OCI-LY3 (cell line): ENCODE results near the gene FAIM.

Experiments
- H2AFZ ChIP-seq: fragments of 200-600, 300-600 bp; shearing (Covaris generic); 2 replicates; pipeline ENCODE4 v1.6.0; 2014; ENCODE audit warnings: antibody characterized with exemption, low read depth, low read length
- H3K27ac ChIP-seq: fragments of 200-600, 300-600 bp; sonication (generic); 2 replicates; pipeline ENCODE4 v1.5.1; 2014; ENCODE audit warnings: mild to moderate bottlenecking, low read length, moderate library complexity, mixed read lengths
- H3K27me3 ChIP-seq: fragments of 200-600, 300-600 bp; sonication (generic); 2 replicates; pipeline ENCODE4 v1.6.1; 2014; ENCODE audit warnings: low read depth, low read length, mixed read lengths
- H3K36me3 ChIP-seq: fragments of 200-600, 300-600 bp; sonication (generic); replicated peaks from 2 replicates; pipeline ENCODE3; 2014; ENCODE audit warnings: low read depth, low read length, mixed read lengths
- H3K4me1 ChIP-seq: fragments of 300-600, 200-600 bp; sonication (generic); 2 replicates; pipeline ENCODE4 v1.6.1; 2014; ENCODE audit warnings: low read length, mixed read lengths
- H3K4me2 ChIP-seq: fragments of 200-600, 300-600 bp; sonication (generic); 2 replicates; pipeline ENCODE4 v1.6.1; 2014; ENCODE audit warnings: low read length, mixed read lengths
- H3K4me3 ChIP-seq: fragments of 300-600, 200-600 bp; sonication (generic); 2 replicates; pipeline ENCODE4 v1.5.1; 2014; ENCODE audit warnings: antibody characterized with exemption, mild to moderate bottlenecking, low read length, moderate library complexity
- H3K79me2 ChIP-seq: fragments of 300-600, 200-600 bp; shearing (Covaris generic); 2 replicates; pipeline ENCODE4 v1.6.1; 2014; ENCODE audit warnings: mild to moderate bottlenecking, low read length, mixed read lengths
- H3K9ac ChIP-seq: fragments of 300-600, 200-600 bp; shearing (Covaris generic); 2 replicates; pipeline ENCODE4 v1.6.0; 2014; ENCODE audit warnings: mild to moderate bottlenecking, low read length, moderate library complexity
- H3K9me3 ChIP-seq: fragments of 200-600, 300-600 bp; shearing (Covaris generic); 2 replicates; pipeline ENCODE4 v1.6.1; 2014; ENCODE audit warnings: low read length, mixed read lengths; ENCODE audit not compliant: insufficient read depth
- H4K20me1 ChIP-seq: fragments of 200-600, 300-600 bp; sonication (generic); 2 replicates; pipeline ENCODE4 v1.6.1; 2016; ENCODE audit warnings: low read length, mixed read lengths; ENCODE audit not compliant: insufficient read depth
- EZH2phosphoT487 ChIP-seq: fragments of 200-600 bp; shearing (Covaris generic); IDR thresholded peaks from 2 replicates; pipeline ENCODE4 v1.6.1; 2018; ENCODE audit warnings: antibody characterized with exemption, mixed run types, low read depth
- TF ChIP-seq, protein P1 (sequence below): fragments of 200-600, 300-600 bp; sonication (generic); IDR thresholded peaks from 2 replicates; pipeline ENCODE4 v1.5.1; 2014; ENCODE audit warnings: antibody characterized with exemption, low read length, low read depth

Gene FAIM

GRCh38 chr3:138681463-138682220 is 73.1 kb downstream of the FAIM start:
- Histone ChIP-seq H3K9me3 (no peaks in the 10 kb centered on the region), H3K27me3 (no peaks in the 10 kb centered on the region), H3K9ac (no peak overlapping the region), H3K4me3 (no peak overlapping the region), H3K4me2 (no peak overlapping the region), H3K36me3 (peaks cover 2% of the 10 kb centered on the region), H4K20me1 (no peaks in the 10 kb centered on the region), H3K79me2 (no peaks in the 10 kb centered on the region), H3K4me1 (peaks cover 7% of the 10 kb centered on the region), H2AFZ (no peak overlapping the region), H3K27ac (no peak overlapping the region)
- TF ChIP-seq, protein P1, sequence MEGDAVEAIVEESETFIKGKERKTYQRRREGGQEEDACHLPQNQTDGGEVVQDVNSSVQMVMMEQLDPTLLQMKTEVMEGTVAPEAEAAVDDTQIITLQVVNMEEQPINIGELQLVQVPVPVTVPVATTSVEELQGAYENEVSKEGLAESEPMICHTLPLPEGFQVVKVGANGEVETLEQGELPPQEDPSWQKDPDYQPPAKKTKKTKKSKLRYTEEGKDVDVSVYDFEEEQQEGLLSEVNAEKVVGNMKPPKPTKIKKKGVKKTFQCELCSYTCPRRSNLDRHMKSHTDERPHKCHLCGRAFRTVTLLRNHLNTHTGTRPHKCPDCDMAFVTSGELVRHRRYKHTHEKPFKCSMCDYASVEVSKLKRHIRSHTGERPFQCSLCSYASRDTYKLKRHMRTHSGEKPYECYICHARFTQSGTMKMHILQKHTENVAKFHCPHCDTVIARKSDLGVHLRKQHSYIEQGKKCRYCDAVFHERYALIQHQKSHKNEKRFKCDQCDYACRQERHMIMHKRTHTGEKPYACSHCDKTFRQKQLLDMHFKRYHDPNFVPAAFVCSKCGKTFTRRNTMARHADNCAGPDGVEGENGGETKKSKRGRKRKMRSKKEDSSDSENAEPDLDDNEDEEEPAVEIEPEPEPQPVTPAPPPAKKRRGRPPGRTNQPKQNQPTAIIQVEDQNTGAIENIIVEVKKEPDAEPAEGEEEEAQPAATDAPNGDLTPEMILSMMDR = no peak
- no peak for TF ChIP-seq EZH2phosphoT487

GRCh38 chr3:138682648-138683047 is 74.1 kb downstream of the FAIM start:
- no peaks in the 10 kb centered on the region for H3K9me3 ChIP-seq
- no peak overlapping the region for H2AFZ ChIP-seq
- no peaks in the 10 kb centered on the region for H4K20me1 ChIP-seq
- TF ChIP-seq, protein P1 = no peak
- no peak for TF ChIP-seq EZH2phosphoT487
- no peak overlapping the region for H3K4me3 ChIP-seq
- H3K27me3 ChIP-seq = no peaks in the 10 kb centered on the region
- no peak overlapping the region for H3K9ac ChIP-seq
- H3K27ac ChIP-seq = no peak overlapping the region
- no peak overlapping the region for H3K4me2 ChIP-seq
- no peaks in the 10 kb centered on the region for H3K79me2 ChIP-seq
- H3K36me3 ChIP-seq = peaks cover 3% of the 10 kb centered on the region
- peaks cover 17% of the 10 kb centered on the region for H3K4me1 ChIP-seq
